CD14-positive monocyte (primary cell): ENCODE results near the gene DVL3. TPM values are rescaled to one million over a fixed set of nuclear protein-coding genes. Genes with fewer than 3 reads are reported as not detected.

Experiments
- DNase-seq, 3 donors: peaks; one replicate each; pipeline ENCODE4 v3.0.0-alpha.2; 2011 to 2022
- H2AFZ ChIP-seq: 2 replicates; pipeline ENCODE4 v1.6.0; 2012; ENCODE audit warnings: mild to moderate bottlenecking, low read depth, low read length, inconsistent platforms; ENCODE audit not compliant: insufficient read depth, poor library complexity, severe bottlenecking
- H3K27ac ChIP-seq, 2 donors: 1 replicate in 1 of 2; 2 replicates in 1 of 2; pipeline ENCODE4 v1.5.1; 2012 to 2013; ENCODE audit warnings: low read length in 2 of 2, control low read depth in 1 of 2, inconsistent platforms in 1 of 2, low read depth in 1 of 2, mild to moderate bottlenecking in 1 of 2
- H3K27me3 ChIP-seq, 2 donors: one replicate each; pipeline versions ENCODE4 v1.6.0 to v1.6.1; 2011 to 2013; ENCODE audit warnings: low read length in 2 of 2; ENCODE audit not compliant: control insufficient read depth in 2 of 2, insufficient read depth in 2 of 2
- H3K36me3 ChIP-seq, 2 donors: replicated peaks in 1 of 2; 1 replicate in 1 of 2; 2 replicates in 1 of 2; pipeline versions ENCODE4 v1.5.1 to v1.6.1; 2012 to 2013; ENCODE audit warnings: low read length in 2 of 2, control low read depth in 1 of 2, inconsistent platforms in 1 of 2, mild to moderate bottlenecking in 1 of 2; ENCODE audit not compliant: insufficient read depth in 2 of 2, control insufficient read depth in 1 of 2
- H3K4me1 ChIP-seq, 2 donors: 1 replicate in 1 of 2; 2 replicates in 1 of 2; pipeline versions ENCODE4 v1.5.1 to v1.6.1; 2012 to 2013; ENCODE audit warnings: low read length in 2 of 2, control low read depth in 1 of 2, inconsistent platforms in 1 of 2, mild to moderate bottlenecking in 1 of 2, moderate library complexity in 1 of 2; ENCODE audit not compliant: insufficient read depth in 2 of 2, control insufficient read depth in 1 of 2
- H3K4me2 ChIP-seq: replicated peaks from 2 replicates; pipeline ENCODE3; 2012; ENCODE audit warnings: low read length, moderate library complexity, mild to moderate bottlenecking; ENCODE audit not compliant: poor library complexity, severe bottlenecking; ENCODE audit errors: extremely low read depth
- H3K4me3 ChIP-seq, 3 experiments: fragments of 200-600 bp in 1 of 3; sonication (generic) in 1 of 3; replicated peaks in 1 of 3; 1 replicate in 2 of 3; 2 replicates in 1 of 3; pipeline ENCODE4 v1.5.1; 2011 to 2013; ENCODE audit warnings: low read length in 3 of 3, mild to moderate bottlenecking in 3 of 3, control low read depth in 2 of 3, low read depth in 2 of 3, inconsistent platforms in 1 of 3, moderate library complexity in 1 of 3
- H3K79me2 ChIP-seq: 2 replicates; pipeline ENCODE4 v1.6.0; 2012; ENCODE audit warnings: mild to moderate bottlenecking, control low read depth, inconsistent platforms, low read length, moderate library complexity; ENCODE audit not compliant: insufficient read depth
- H3K9ac ChIP-seq: 2 replicates; pipeline ENCODE4 v1.6.0; 2017; ENCODE audit warnings: low read length, mild to moderate bottlenecking; ENCODE audit not compliant: insufficient read depth, poor library complexity, severe bottlenecking
- H3K9me3 ChIP-seq, 2 donors: replicated peaks in 1 of 2; 1 replicate in 1 of 2; 2 replicates in 1 of 2; pipeline versions ENCODE4 v1.5.1 to v1.6.1; 2012 to 2013; ENCODE audit warnings: low read length in 2 of 2, control low read depth in 1 of 2; ENCODE audit not compliant: control insufficient read depth in 1 of 2, insufficient read depth in 1 of 2
- H4K20me1 ChIP-seq: 2 replicates; pipeline ENCODE4 v1.6.0; 2012; ENCODE audit warnings: mild to moderate bottlenecking, low read length, control low read depth, moderate library complexity; ENCODE audit not compliant: insufficient read depth
- H3K27ac Mint-ChIP-seq, 7 donors: one replicate each; pipeline ENCODE4 v1.8.0; 2020; ENCODE audit warnings: mild to moderate bottlenecking in 7 of 7, mixed read lengths in 7 of 7, moderate library complexity in 6 of 7, inconsistent platforms in 2 of 7
- H3K27me3 Mint-ChIP-seq, 3 donors: one replicate each; pipeline ENCODE4 v1.8.0; 2021 to 2022; ENCODE audit warnings: low read depth in 3 of 3, mild to moderate bottlenecking in 3 of 3, mixed read lengths in 3 of 3, moderate library complexity in 3 of 3, inconsistent platforms in 1 of 3
- H3K36me3 Mint-ChIP-seq, 2 donors: one replicate each; pipeline ENCODE4 v1.8.0; 2020; ENCODE audit warnings: mixed read lengths in 2 of 2, inconsistent platforms in 1 of 2, mild to moderate bottlenecking in 1 of 2
- H3K4me1 Mint-ChIP-seq: one replicate; pipeline ENCODE4 v1.8.0; 2020; ENCODE audit warnings: mild to moderate bottlenecking, mixed read lengths
- H3K4me3 Mint-ChIP-seq, 2 donors: one replicate each; pipeline ENCODE4 v1.8.0; 2020; ENCODE audit warnings: mild to moderate bottlenecking in 2 of 2, mixed read lengths in 2 of 2, moderate library complexity in 1 of 2
- H3K9me3 Mint-ChIP-seq, 7 donors: one replicate each; pipeline ENCODE4 v1.8.0; 2020 to 2022; ENCODE audit warnings: mixed read lengths in 7 of 7, mild to moderate bottlenecking in 6 of 7, moderate library complexity in 6 of 7, inconsistent platforms in 2 of 7
- CTCF ChIP-seq: fragments of 200-600 bp; IDR thresholded peaks from one replicate; pipeline ENCODE4 v1.8.0; 2022; ENCODE audit warnings: antibody characterized with exemption, mild to moderate bottlenecking
- WGBS: methylation state at CpG from one replicate; pipeline ENCODE4 v1.1.5; 2013; ENCODE audit warnings: missing lambda C conversion rate; ENCODE audit not compliant: insufficient coverage; 5-methylcytosine and 5-hydroxymethylcytosine counted together
- intact Hi-C, 2 donors: fragments of 100-400 bp; cut with micrococcal nuclease; formaldehyde crosslinking; loops; one replicate each; pipeline versions ENCODE4 v1.15.0 to v1.15.1; 2023
- polyA plus RNA-seq, 3 donors: library from polyadenylated mRNA; depleted of rRNA in 1 of 3; unstranded in 2 of 3; stranded (reverse) in 1 of 3; fragments of 300-500 nt in 2 of 3; fragments of >200 nt in 1 of 3; fragmentation: Illumina TruSeq in 2 of 3; gene quantifications; 1 replicate in 2 of 3; 2 replicates in 1 of 3; pipeline ENCODE4 v1.2.3, GENCODE V29; 2012 to 2021

The DVL3 gene
- polyA plus RNA-seq, 3 donors: 4.5 to 42.1 (median 9.4) TPM

- Histone ChIP-seq H4K20me1 (peaks cover 12% of the 10 kb centered on the region), H2AFZ (no peak overlapping the region), H3K4me1 (peaks cover 18 to 33% of the 10 kb centered on the region in 2 donors), H3K27me3 (no peaks in the 10 kb centered on the region), H3K79me2 (peaks cover 29% of the 10 kb centered on the region), H3K9ac (no peak overlapping the region), H3K4me2 (no peak overlapping the region), H3K27ac (no peak overlapping the region), H3K4me3 (no peak overlapping the region), H3K36me3 (peaks cover 5 to 8% of the 10 kb centered on the region in 2 donors), H3K9me3 (no peaks in the 10 kb centered on the region)
- peaks cover 30% of the 10 kb centered on the region for H3K4me1 Mint-ChIP-seq
- no peak overlapping the region for H3K27ac Mint-ChIP-seq
- peaks cover 0 to 4% (median 0%) of the 10 kb centered on the region in 3 donors for H3K27me3 Mint-ChIP-seq
- no peaks in the 10 kb centered on the region for H3K9me3 Mint-ChIP-seq
- intact Hi-C loops: loop anchor here (5.0 to 10.0 kb wide), 4 partner anchors 39 to 238 kb away; partner anchors contain the start of genes ABCC5 (in 1 of the 2), ABCF3 (in 1 of the 2) and AP2M1 (in 1 of the 2)
- no CpG with 5 or more reads among the region's 4 CpGs for WGBS
- no peak for DNase-seq
- no peak overlapping the region for H3K4me3 Mint-ChIP-seq
- no peak for TF ChIP-seq CTCF
- peaks cover 6 to 7% of the 10 kb centered on the region in 2 donors for H3K36me3 Mint-ChIP-seq
Measured at GRCh38 chr3:184132945-184133344, 22.2 kb upstream of the DVL3 start.

- H3K79me2 ChIP-seq: peaks cover 39% of the 10 kb centered on the region
- H4K20me1 ChIP-seq: peaks cover 14% of the 10 kb centered on the region
- peak overlapping the region; percentile 68 to 96 (median 91) for H3K4me3 ChIP-seq
- no peaks in the 10 kb centered on the region for H3K27me3 ChIP-seq
- WGBS: 0% methylated on average over 28 of the region's 37 CpGs
- Mint-ChIP-seq H3K9me3 (no peaks in the 10 kb centered on the region), H3K4me3 (peak overlapping the region; percentile 94 to 97), H3K36me3 (peaks cover 9 to 16% of the 10 kb centered on the region in 2 donors), H3K4me1 (peaks cover 30% of the 10 kb centered on the region), H3K27ac (peak overlapping the region; percentile 81 to 92 (median 88)), H3K27me3 (peaks cover 0 to 4% (median 0%) of the 10 kb centered on the region in 3 donors)
- H3K27ac ChIP-seq: peak overlapping the region in 1 of 2 donors; percentile 91
- intact Hi-C loops: loop anchor here (2.0 to 10.0 kb wide), 5 partner anchors 23 to 239 kb away; partner anchors contain the start of genes ABCC5 (in 1 of the 2), ABCF3 (in 1 of the 2) and AP2M1 (in 1 of the 2)
- no peaks in the 10 kb centered on the region for H3K9me3 ChIP-seq
- H3K36me3 ChIP-seq: peaks cover 6 to 10% of the 10 kb centered on the region in 2 donors
- TF ChIP-seq CTCF: no peak
- peak overlapping the region; percentile 94 for H2AFZ ChIP-seq
- peak overlapping the region; percentile 98 for H3K4me2 ChIP-seq
- H3K4me1 ChIP-seq: peaks cover 18 to 33% of the 10 kb centered on the region in 2 donors
- peak; percentile 51 to 57 (median 56) for DNase-seq
- peak overlapping the region; percentile 86 for H3K9ac ChIP-seq
Measured at GRCh38 chr3:184133840-184134745, 21.1 kb upstream of the DVL3 start.
